Prostate gland (tissue), 2 donors: ENCODE results near the gene RNF144B. TPM values are rescaled to one million over a fixed set of nuclear protein-coding genes. Genes with fewer than 3 reads are reported as not detected.

Experiments
- DNase-seq: peaks from one replicate; pipeline ENCODE4 v3.0.0-alpha.2; 2019; ENCODE audit warnings: low spot score
- H3K27ac ChIP-seq, 2 donors: fragments of 200-600 bp; sonication (generic); 2 replicates each; pipeline ENCODE4 v1.5.1; 2017 to 2019
- H3K27me3 ChIP-seq: fragments of 200-600 bp; sonication (generic); replicated peaks from 2 replicates; pipeline ENCODE4 v1.5.1; 2019; ENCODE audit not compliant: insufficient read depth
- H3K36me3 ChIP-seq, 2 donors: fragments of 200-600 bp; sonication (generic); 1 replicate in 1 of 2; 2 replicates in 1 of 2; pipeline versions ENCODE4 v1.5.1 to v1.8.1; 2017 to 2019
- H3K4me1 ChIP-seq: fragments of 200-600 bp; sonication (generic); replicated peaks from 2 replicates; pipeline ENCODE4 v1.5.1; 2019
- H3K4me3 ChIP-seq, 2 donors: fragments of 200-600 bp; sonication (generic); 2 replicates each; pipeline ENCODE4 v1.5.1; 2017 to 2019
- H3K9me3 ChIP-seq: fragments of 200-600 bp; sonication (generic); 2 replicates; pipeline ENCODE4 v1.5.1; 2017
- POLR2A ChIP-seq: fragments of 450-650 bp; IDR thresholded peaks from one replicate; pipeline ENCODE4 v1.6.1; 2016; ENCODE audit warnings: antibody characterized with exemption, mild to moderate bottlenecking
- POLR2AphosphoS5 ChIP-seq: sonication (generic); formaldehyde crosslinking; IDR thresholded peaks from one replicate; pipeline ENCODE4 v1.6.1; 2017; ENCODE audit warnings: antibody characterized with exemption
- WGBS: methylation state at CpG from one replicate; pipeline ENCODE4 v1.1.5; 2018; 5-methylcytosine and 5-hydroxymethylcytosine counted together
- intact Hi-C: fragments of 100-400 bp; cut with DNase I; formaldehyde crosslinking; loops from one replicate; pipeline ENCODE4 v1.14.2; 2022
- total RNA-seq, 2 donors: library from RNA; depleted of rRNA; stranded (reverse); fragments of >200 nt; gene quantifications; one replicate each; pipeline ENCODE4 v1.1.0, GENCODE V29; 2016
- TF ChIP-seq, protein P1 (sequence below), 4 experiments: fragments of 200-600 bp in 2 of 4; fragments of 450-650 bp in 2 of 4; sonication (generic) in 2 of 4; IDR thresholded peaks; 1 replicate in 3 of 4; 2 replicates in 1 of 4; pipeline ENCODE4 v1.5.1; 2016 to 2019; ENCODE audit warnings: antibody characterized with exemption in 4 of 4, mild to moderate bottlenecking in 2 of 4, moderate library complexity in 2 of 4

RNF144B gene
- total RNA-seq, 2 donors from 2014 or later, result 25.3 to 50.8 TPM

DNA sequence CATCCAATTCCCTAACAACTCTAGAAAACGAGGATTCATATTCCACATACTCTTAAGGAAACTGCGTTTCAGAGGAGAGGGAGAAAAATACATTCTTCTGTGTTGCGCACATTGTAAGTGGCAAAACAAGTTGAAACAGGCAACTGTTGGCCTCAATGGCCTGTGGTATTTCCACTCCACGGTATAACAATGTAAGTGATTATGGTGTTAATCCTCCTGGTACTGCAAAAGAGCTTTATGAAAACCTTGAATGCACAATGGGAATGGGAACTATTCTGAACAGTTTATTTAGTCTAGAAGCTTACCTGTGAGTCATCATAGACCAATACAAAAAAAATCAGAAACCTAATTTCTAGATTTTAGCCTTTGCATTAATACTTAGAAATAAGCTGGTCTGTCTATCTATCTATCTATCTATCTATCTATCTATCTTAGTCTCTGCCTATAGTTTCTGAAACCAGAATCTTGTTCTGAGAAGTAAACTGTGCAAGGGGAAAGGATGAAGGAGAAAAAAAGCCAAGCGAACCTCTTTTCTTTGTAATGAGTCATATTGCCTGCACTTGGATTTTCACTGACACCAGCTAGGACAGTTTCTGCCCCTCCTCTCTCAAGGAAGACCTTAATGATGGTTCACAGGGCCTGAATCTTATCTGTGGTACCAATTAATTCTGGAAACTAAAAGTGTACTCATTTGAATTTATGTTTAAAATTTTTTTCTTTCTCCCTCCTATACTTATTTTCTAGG is 101.5 kb downstream of the RNF144B start:
- TF ChIP-seq POLR2AphosphoS5, result peak; percentile 56
- TF ChIP-seq POLR2A, result no peak
- Histone ChIP-seq H3K27ac (peak overlapping the region in 1 of 2 donors; percentile 13), H3K4me1 (peaks cover under 1% of the 10 kb centered on the region), H3K27me3 (no peaks in the 10 kb centered on the region), H3K36me3 (no peaks in the 10 kb centered on the region), H3K9me3 (no peaks in the 10 kb centered on the region), H3K4me3 (no peak overlapping the region)
- DNase-seq, result no peak
- intact Hi-C loops, result no loop called here
- 49% methylated on average over 5 of the region's 5 CpGs for WGBS

DNA sequence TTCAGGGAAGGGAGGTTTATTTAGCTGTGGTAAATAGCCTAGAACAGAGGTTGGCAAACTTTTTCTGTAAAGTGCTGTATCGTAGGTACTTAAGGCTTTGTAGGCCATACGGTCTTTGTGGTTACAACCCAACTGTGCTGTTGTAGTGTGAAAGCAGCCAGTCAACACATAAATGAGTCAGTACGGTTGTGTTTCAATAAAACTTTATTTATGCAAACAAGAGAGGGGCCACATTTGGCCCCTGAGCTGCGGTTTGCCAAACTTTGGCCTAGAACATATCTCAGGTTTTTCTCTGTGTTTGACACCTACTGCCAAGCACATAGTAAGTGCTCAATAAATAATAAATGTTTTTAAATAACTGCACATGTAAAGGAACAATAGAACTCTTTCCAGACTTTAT is 102.2 kb downstream of the RNF144B start:
- TF ChIP-seq POLR2AphosphoS5 (no peak), POLR2A (no peak)
- TF ChIP-seq, protein P1, sequence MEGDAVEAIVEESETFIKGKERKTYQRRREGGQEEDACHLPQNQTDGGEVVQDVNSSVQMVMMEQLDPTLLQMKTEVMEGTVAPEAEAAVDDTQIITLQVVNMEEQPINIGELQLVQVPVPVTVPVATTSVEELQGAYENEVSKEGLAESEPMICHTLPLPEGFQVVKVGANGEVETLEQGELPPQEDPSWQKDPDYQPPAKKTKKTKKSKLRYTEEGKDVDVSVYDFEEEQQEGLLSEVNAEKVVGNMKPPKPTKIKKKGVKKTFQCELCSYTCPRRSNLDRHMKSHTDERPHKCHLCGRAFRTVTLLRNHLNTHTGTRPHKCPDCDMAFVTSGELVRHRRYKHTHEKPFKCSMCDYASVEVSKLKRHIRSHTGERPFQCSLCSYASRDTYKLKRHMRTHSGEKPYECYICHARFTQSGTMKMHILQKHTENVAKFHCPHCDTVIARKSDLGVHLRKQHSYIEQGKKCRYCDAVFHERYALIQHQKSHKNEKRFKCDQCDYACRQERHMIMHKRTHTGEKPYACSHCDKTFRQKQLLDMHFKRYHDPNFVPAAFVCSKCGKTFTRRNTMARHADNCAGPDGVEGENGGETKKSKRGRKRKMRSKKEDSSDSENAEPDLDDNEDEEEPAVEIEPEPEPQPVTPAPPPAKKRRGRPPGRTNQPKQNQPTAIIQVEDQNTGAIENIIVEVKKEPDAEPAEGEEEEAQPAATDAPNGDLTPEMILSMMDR (IDR thresholded peaks at IDR 0.05), result no peak

DNA sequence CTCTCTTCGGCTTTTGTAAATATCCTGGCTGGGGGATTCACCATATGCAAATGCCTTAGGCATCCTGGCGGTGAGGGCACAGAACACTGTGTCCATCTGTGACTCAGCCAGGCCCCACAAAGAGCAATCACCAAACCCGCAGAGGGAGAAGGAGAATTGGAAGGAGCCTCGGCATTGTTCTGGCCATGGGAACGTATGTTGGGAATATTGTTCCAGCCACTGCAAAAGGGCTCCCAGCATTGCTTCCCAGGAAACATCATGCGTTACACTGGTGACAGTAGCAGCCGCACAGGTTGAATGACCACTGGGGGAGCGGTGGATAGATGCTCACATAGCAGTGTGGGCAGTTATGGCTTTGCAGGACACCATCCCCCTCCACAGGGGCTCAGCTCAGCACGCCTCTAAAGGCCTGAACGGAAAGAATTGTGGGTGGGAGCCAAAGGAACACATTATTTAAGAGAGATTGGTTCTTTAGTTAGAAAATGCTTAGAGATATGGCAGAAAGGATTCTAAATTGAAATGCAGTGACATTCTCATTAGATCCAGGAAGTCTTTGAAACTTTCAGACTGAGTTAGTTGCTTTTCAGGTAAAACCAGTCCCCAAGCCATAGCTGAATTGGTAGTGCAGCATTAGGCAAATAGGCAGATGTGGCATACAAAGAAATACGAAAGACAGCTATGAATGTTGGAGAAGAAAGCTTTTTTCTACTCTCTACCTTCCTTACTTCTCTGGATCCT is 104.3 kb downstream of the RNF144B start:
- peak; percentile 83 for TF ChIP-seq POLR2AphosphoS5
- TF ChIP-seq, protein P1 (IDR thresholded peaks at IDR 0.05), result no peak
- intact Hi-C loops, result no loop called here
- H3K36me3 ChIP-seq, result no peaks in the 10 kb centered on the region
- H3K4me1 ChIP-seq, result peaks cover 3% of the 10 kb centered on the region
- WGBS, result 64% methylated on average over 11 of the region's 11 CpGs
- peak; percentile 68 for DNase-seq
- no peaks in the 10 kb centered on the region for H3K27me3 ChIP-seq
- peak overlapping the region in 1 of 2 donors; percentile 33 for H3K27ac ChIP-seq
- no peaks in the 10 kb centered on the region for H3K9me3 ChIP-seq
- no peak overlapping the region for H3K4me3 ChIP-seq

More for the DNA sequence above, 102.2 kb downstream of the RNF144B start:
- H3K27ac ChIP-seq, result no peak overlapping the region
- no peak for DNase-seq
- peaks cover 3% of the 10 kb centered on the region for H3K4me1 ChIP-seq
- WGBS, result 73% methylated on average over 4 of the region's 4 CpGs
- no peak overlapping the region for H3K4me3 ChIP-seq
- no peaks in the 10 kb centered on the region for H3K36me3 ChIP-seq
- intact Hi-C loops, result no loop called here
- no peaks in the 10 kb centered on the region for H3K27me3 ChIP-seq
- H3K9me3 ChIP-seq, result no peaks in the 10 kb centered on the region

DNA sequence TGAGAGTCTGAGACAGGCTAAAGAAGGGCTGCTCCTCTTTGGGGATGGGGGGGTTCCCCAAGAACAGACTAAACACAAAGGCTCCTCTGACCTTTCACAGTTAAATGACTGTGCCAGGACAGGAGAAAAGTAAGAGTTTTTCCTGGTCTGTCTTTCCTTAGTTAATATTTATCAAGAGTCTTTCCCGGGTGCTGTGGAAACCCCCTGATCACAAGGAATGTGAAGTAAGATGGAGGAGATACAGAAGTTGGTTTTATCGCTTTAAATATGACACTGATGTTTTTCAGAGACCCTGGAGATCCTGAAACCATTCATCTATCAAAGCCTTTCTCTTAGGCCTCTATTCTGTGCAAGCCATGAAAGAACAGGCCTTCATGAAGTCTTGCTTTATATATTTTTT is 105.8 kb downstream of the RNF144B start:
- no peak for DNase-seq
- Histone ChIP-seq H3K4me1 (peaks cover 3% of the 10 kb centered on the region), H3K27ac (peak overlapping the region in 1 of 2 donors; percentile 14), H3K9me3 (no peaks in the 10 kb centered on the region), H3K4me3 (no peak overlapping the region), H3K27me3 (no peaks in the 10 kb centered on the region), H3K36me3 (no peaks in the 10 kb centered on the region)
- intact Hi-C loops, result no loop called here
- TF ChIP-seq, protein P1 (IDR thresholded peaks at IDR 0.05), result no peak
- TF ChIP-seq POLR2A, result no peak
- no peak for TF ChIP-seq POLR2AphosphoS5
- 46% methylated on average over 2 of the region's 2 CpGs for WGBS

DNA sequence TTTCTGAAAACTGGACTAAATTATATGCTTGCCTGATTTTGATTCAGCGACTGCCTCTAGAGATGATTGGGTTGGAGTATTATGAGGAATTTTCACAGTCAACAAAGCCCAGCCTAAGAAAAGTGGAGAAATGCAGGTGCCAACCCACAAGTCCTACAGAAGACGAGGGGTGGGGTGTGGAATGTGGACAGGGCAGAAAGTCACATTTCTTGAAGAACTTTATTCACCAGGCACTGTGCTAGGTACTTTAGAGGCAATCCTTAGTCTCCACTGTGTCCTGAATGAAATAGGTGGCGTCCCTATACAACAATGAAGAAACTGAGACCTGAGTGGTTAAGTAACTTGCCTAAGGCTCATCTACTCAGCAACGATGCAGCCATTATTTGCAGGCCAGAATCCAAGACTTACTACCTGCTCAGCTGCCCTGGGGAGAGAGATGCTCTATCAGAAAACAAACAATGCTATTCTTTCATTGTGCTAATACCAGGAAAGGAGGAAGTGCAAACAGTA is 106.3 kb downstream of the RNF144B start:
- DNase-seq, result peak; percentile 46
- WGBS, result 45% methylated on average over 4 of the region's 4 CpGs
- Histone ChIP-seq H3K4me3 (no peak overlapping the region), H3K4me1 (peaks cover 3% of the 10 kb centered on the region), H3K36me3 (no peaks in the 10 kb centered on the region), H3K27ac (peak overlapping the region in 1 of 2 donors; percentile 14), H3K9me3 (no peaks in the 10 kb centered on the region), H3K27me3 (no peaks in the 10 kb centered on the region)
- peak; percentile 37 for TF ChIP-seq POLR2AphosphoS5
- no peak for TF ChIP-seq POLR2A
- TF ChIP-seq, protein P1 (IDR thresholded peaks at IDR 0.05), result no peak
- intact Hi-C loops, result no loop called here
